NB4 (cell line): ENCODE measurements around the gene CARD19.
"Not testable (repeated sequence)": the region's sequence is repeated elsewhere in the genome, so short reads cannot be mapped to it uniquely, and the experiment has no call there.

Source experiments
- DNase-seq: peaks from one replicate; pipeline ENCODE4 v3.0.0; 2010; ENCODE audit warnings: low read depth
- H3K4me3 ChIP-seq: one replicate; pipeline ENCODE4 v1.5.1; 2011; ENCODE audit warnings: mild to moderate bottlenecking, low read depth, low read length, moderate library complexity
- MYC ChIP-seq: IDR thresholded peaks from 2 replicates; pipeline ENCODE4 v1.6.1; 2011; ENCODE audit warnings: low read depth, low read length
- POLR2A ChIP-seq: IDR thresholded peaks from 2 replicates; pipeline ENCODE4 v1.6.1; 2011; ENCODE audit warnings: mild to moderate bottlenecking; ENCODE audit not compliant: insufficient read length; ENCODE audit errors: extremely low read depth
- TF ChIP-seq, protein P1 (sequence below): IDR thresholded peaks from 2 replicates; pipeline ENCODE4 v1.6.1; 2011; ENCODE audit warnings: low read depth, low read length
- TF ChIP-seq, protein P2 (sequence below): IDR thresholded peaks from one replicate; pipeline ENCODE4 v1.5.1; 2012; ENCODE audit warnings: low read depth, low read length

The CARD19 gene

DNA sequence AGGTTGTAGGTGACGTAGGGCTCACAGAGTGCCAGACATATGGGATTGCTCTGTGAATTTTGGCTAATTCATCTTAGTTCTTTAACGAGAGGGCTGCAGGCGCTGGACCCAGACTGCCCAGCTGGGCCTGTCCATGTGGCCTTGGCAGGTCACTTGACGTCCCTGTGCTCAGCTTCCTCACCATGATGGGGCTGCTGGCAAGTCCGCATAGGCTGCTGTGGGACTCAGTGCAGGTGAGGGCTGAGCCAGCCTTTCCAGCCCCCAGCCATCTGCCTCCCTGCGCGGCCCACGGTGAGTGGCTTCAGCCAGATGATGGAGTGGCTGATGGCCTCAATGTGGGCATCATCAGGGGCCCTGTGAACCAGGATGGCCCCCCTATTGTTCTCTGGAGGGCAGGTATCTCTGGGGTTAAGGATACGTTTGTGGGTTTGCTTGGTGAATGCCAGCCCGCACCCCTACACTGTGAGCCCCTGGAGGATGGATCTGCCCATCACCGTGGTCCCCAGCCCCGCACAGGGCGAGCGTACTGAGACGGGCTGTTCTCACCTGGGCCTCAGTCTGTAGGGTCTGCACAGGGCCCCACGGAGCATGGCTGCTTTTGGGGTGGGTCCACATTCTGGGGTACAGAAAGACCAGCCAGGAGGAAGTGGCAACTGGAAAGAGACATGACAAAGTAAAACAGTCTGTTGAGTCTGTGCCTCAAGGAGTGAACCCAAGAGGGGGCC is 3.7 kb downstream of the CARD19 start:
- H3K4me3 ChIP-seq: peak overlapping the region; percentile 42
- no peak for DNase-seq
- TF ChIP-seq, protein P1, sequence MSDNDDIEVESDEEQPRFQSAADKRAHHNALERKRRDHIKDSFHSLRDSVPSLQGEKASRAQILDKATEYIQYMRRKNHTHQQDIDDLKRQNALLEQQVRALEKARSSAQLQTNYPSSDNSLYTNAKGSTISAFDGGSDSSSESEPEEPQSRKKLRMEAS: no peak
- TF ChIP-seq POLR2A: no peak
- TF ChIP-seq, protein P2, sequence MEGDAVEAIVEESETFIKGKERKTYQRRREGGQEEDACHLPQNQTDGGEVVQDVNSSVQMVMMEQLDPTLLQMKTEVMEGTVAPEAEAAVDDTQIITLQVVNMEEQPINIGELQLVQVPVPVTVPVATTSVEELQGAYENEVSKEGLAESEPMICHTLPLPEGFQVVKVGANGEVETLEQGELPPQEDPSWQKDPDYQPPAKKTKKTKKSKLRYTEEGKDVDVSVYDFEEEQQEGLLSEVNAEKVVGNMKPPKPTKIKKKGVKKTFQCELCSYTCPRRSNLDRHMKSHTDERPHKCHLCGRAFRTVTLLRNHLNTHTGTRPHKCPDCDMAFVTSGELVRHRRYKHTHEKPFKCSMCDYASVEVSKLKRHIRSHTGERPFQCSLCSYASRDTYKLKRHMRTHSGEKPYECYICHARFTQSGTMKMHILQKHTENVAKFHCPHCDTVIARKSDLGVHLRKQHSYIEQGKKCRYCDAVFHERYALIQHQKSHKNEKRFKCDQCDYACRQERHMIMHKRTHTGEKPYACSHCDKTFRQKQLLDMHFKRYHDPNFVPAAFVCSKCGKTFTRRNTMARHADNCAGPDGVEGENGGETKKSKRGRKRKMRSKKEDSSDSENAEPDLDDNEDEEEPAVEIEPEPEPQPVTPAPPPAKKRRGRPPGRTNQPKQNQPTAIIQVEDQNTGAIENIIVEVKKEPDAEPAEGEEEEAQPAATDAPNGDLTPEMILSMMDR: no peak
- TF ChIP-seq MYC: no peak

DNA sequence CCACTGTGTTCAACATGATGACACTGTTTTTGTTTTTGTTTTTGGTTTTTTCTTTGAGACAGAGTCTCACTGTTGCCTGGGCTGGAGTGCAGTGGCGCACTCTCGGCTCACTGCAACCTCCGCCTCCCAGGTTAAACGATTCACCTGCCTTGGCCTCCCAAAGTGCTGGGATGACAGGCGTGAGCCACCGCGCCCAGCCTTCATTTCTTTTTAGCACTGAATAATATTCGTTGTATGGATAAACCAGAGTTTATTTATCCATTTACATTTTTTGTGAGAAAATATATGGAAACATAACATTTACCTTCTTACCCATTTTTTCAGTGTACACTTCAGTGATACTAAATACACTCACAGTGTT is 4.2 kb downstream of the CARD19 start:
- DNase-seq: no peak
- H3K4me3 ChIP-seq: no peak overlapping the region
- TF ChIP-seq, protein P1: no peak
- TF ChIP-seq POLR2A (no peak), MYC (no peak)
- TF ChIP-seq, protein P2: no peak

DNA sequence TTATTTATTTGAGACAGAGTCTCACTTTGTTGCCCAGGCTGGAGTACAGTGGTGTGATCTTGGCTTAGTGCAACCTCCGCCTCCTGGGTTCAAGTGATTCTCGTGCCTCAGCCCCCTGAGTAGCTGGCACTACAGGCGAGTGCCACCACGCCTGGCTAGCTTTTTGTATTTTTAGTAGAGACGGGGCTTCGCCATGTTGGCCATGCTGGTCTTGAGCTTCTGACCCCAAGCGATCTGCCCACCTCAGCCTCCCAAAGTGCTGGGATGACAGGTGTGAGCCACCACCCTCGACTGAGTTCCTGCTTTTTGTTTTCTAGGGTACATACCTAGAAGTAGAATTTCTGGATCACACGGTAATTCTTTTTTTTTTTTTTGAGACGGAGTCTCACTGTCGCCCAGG is 5.1 kb downstream of the CARD19 start:
- not testable (repeated sequence) for DNase-seq, H3K4me3 ChIP-seq

DNA sequence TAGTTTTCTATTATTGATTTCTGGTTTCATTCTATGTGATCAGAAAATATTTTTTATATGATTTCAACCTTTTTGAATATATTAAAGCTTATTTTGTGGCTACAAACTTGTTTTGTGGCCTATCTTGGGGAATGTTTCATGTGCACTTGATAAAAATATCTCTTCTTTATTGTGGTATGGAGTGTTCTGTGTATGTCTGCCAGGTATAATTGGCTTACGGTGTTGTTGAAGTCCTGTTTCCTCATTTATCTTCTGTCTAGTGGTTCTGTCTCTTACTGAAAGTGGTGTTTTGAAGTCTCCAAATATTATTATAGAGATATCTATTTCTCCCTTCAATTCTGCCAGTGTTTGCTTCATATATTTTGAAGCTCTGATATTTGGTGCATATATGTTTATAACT is 9.6 kb downstream of the CARD19 start:
- no peak for DNase-seq
- TF ChIP-seq POLR2A: no peak
- TF ChIP-seq, protein P2: no peak
- TF ChIP-seq, protein P1: no peak
- TF ChIP-seq MYC: no peak
- no peak overlapping the region for H3K4me3 ChIP-seq

DNA sequence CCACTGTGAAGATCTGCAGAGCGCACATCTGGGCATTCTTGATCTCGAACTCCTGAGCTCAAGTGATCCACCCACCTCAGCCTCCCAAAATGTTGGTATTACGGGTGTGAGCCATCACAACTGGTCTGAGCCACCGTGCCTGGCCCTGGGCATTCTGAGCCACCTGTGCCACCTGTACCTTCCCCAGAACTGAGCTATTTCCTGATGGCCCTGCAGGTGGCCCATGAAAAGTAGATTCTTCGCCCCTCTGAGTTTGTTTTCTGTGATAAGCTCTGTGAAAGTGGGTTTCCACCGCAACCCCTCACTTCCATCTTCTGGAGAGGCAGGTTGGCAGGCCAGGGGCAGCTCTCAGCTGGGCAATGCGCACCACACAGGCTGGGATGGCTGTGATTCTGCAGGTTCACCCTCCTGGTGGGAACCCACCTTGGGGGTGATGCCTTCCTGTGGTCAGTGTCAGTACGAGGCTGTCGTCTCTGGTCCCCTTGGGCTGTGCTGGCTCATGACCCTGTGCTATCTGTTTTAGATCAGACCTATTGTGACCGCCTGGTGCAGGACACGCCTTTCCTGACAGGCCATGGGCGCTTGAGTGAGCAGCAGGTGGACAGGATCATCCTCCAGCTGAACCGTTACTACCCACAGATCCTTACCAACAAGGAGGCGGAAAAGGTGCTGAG is 11.3 kb downstream of the CARD19 start:
- DNase-seq: no peak
- TF ChIP-seq, protein P2: no peak
- TF ChIP-seq MYC: no peak
- no peak for TF ChIP-seq POLR2A
- TF ChIP-seq, protein P1: no peak
- no peak overlapping the region for H3K4me3 ChIP-seq

DNA sequence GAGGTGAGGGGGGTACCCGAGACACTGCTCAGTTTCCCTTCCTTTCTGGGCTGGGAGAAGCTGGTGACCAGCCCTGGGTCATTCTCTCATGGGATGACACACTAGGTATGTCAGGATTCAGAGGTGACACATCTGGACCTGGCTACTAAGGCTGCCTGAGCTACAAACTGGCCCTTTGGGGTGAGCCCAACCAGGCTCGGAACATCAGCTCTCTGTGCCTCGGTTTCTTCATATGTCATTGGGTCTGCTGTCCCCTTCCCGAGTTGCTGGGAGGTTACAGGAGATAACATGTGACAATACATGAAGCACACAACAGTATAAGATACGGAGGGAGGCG is 11.8 kb downstream of the CARD19 start:
- TF ChIP-seq, protein P2: no peak
- no peak for DNase-seq
- H3K4me3 ChIP-seq: no peak overlapping the region
